ENCODE measurements around the gene GKN2. TPM values are rescaled to one million over a fixed set of nuclear protein-coding genes. Genes with fewer than 3 reads are reported as not detected.
A peak's percentile ranks its signal among the peaks of the same experiment; 100 is the strongest.

Gene GKN2
- total and polyA plus RNA-seq, 9 of the 15 experiments (the other 6 are each of a cell fraction or from before 2014, with no cell fraction given), result not detected

- TF ChIP-seq JUN (IDR thresholded peaks at IDR 0.05; ENCODE audit: borderline replicate concordance, low read depth, low read length) (peak; percentile 74), JUN (CRISPR knock-in tag; IDR thresholded peaks at IDR 0.05; ENCODE audit: borderline replicate concordance) (no peak), ATF6 (CRISPR knock-in tag; IDR thresholded peaks at IDR 0.05) (no peak), MXI1 (IDR thresholded peaks at IDR 0.05; ENCODE audit: low read depth, low read length) (no peak), RBM34 (IDR thresholded peaks at IDR 0.05; ENCODE audit: borderline replicate concordance, insufficient read depth, low read length) (no peak), HNRNPLL (IDR thresholded peaks at IDR 0.05; ENCODE audit: low read depth, low read length, poor library complexity, severe bottlenecking) (no peak), ELF4 (CRISPR knock-in tag; IDR thresholded peaks at IDR 0.05) (no peak), ZNF347 (CRISPR knock-in tag; IDR thresholded peaks at IDR 0.05; ENCODE audit: low read depth) (no peak), ZNF431 (CRISPR knock-in tag; IDR thresholded peaks at IDR 0.05) (no peak), ZKSCAN1 (IDR thresholded peaks at IDR 0.05; ENCODE audit: low read depth, low read length) (no peak), ATF1 (CRISPR knock-in tag; IDR thresholded peaks at IDR 0.05) (no peak), ATF1 (tag; IDR thresholded peaks at IDR 0.05) (peak; percentile 32; the same call in 1 of the 2 replicates), SRSF7 (optimal IDR thresholded peaks at IDR 0.05; ENCODE audit: low read depth, low read length) (no peak), ZNF3 (CRISPR knock-in tag; IDR thresholded peaks at IDR 0.05) (no peak), ZSCAN29 (IDR thresholded peaks at IDR 0.05) (no peak), NCOA4 (IDR thresholded peaks at IDR 0.05; ENCODE audit: partially characterized antibody) (no peak), HLTF (IDR thresholded peaks at IDR 0.05) (no peak), BHLHE40 (IDR thresholded peaks at IDR 0.05; ENCODE audit: low read length) (peak; percentile 72), MEIS2 (IDR thresholded peaks at IDR 0.05; ENCODE audit: partially characterized antibody) (no peak), ZFP1 (CRISPR knock-in tag; IDR thresholded peaks at IDR 0.05) (no peak), RFX5 (IDR thresholded peaks at IDR 0.05; ENCODE audit: low read depth, low read length) (no peak), GABPB1 (CRISPR knock-in tag; IDR thresholded peaks at IDR 0.05) (no peak)
- TF ChIP-seq, protein P1, sequence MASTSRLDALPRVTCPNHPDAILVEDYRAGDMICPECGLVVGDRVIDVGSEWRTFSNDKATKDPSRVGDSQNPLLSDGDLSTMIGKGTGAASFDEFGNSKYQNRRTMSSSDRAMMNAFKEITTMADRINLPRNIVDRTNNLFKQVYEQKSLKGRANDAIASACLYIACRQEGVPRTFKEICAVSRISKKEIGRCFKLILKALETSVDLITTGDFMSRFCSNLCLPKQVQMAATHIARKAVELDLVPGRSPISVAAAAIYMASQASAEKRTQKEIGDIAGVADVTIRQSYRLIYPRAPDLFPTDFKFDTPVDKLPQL (IDR thresholded peaks at IDR 0.05; ENCODE audit: extremely low read depth, insufficient read length), result no peak
- TF ChIP-seq, protein P2, sequence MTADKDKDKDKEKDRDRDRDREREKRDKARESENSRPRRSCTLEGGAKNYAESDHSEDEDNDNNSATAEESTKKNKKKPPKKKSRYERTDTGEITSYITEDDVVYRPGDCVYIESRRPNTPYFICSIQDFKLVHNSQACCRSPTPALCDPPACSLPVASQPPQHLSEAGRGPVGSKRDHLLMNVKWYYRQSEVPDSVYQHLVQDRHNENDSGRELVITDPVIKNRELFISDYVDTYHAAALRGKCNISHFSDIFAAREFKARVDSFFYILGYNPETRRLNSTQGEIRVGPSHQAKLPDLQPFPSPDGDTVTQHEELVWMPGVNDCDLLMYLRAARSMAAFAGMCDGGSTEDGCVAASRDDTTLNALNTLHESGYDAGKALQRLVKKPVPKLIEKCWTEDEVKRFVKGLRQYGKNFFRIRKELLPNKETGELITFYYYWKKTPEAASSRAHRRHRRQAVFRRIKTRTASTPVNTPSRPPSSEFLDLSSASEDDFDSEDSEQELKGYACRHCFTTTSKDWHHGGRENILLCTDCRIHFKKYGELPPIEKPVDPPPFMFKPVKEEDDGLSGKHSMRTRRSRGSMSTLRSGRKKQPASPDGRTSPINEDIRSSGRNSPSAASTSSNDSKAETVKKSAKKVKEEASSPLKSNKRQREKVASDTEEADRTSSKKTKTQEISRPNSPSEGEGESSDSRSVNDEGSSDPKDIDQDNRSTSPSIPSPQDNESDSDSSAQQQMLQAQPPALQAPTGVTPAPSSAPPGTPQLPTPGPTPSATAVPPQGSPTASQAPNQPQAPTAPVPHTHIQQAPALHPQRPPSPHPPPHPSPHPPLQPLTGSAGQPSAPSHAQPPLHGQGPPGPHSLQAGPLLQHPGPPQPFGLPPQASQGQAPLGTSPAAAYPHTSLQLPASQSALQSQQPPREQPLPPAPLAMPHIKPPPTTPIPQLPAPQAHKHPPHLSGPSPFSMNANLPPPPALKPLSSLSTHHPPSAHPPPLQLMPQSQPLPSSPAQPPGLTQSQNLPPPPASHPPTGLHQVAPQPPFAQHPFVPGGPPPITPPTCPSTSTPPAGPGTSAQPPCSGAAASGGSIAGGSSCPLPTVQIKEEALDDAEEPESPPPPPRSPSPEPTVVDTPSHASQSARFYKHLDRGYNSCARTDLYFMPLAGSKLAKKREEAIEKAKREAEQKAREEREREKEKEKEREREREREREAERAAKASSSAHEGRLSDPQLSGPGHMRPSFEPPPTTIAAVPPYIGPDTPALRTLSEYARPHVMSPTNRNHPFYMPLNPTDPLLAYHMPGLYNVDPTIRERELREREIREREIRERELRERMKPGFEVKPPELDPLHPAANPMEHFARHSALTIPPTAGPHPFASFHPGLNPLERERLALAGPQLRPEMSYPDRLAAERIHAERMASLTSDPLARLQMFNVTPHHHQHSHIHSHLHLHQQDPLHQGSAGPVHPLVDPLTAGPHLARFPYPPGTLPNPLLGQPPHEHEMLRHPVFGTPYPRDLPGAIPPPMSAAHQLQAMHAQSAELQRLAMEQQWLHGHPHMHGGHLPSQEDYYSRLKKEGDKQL (CRISPR knock-in tag; IDR thresholded peaks at IDR 0.05; ENCODE audit: borderline replicate concordance), result no peak
Measured at GRCh38 chr2:68908392-68908970, 44.2 kb downstream of the GKN2 start (continued).

Data from K562 (cell line).